Thoracic aorta (tissue), 2 donors: ENCODE data around the gene PCDH15. TPM values are rescaled to one million over a fixed set of nuclear protein-coding genes. Genes with fewer than 3 reads are reported as not detected.
"Not testable (repeated sequence)": the region's sequence is repeated elsewhere in the genome, so short reads cannot be mapped to it uniquely, and the experiment has no call there.

Source experiments
- ATAC-seq: fragments of 150-250 bp; one replicate; pipeline ENCODE4 v1.8.0; 2017; ENCODE audit warnings: low read depth; ENCODE audit not compliant: insufficient number of reproducible peaks, low FRiP score
- DNase-seq: peaks from one replicate; pipeline ENCODE4 v3.0.0-alpha.2; 2020; ENCODE audit warnings: low spot score
- H3K27ac ChIP-seq, 2 donors: fragments of 200-600 bp; sonication (generic); 1 replicate in 1 of 2; 2 replicates in 1 of 2; pipeline ENCODE4 v1.5.1; 2016; ENCODE audit warnings: mild to moderate bottlenecking in 2 of 2, moderate library complexity in 2 of 2
- H3K27me3 ChIP-seq: fragments of 200-600 bp; sonication (generic); replicated peaks from 2 replicates; pipeline ENCODE4 v1.6.0; 2016; ENCODE audit warnings: mild to moderate bottlenecking; ENCODE audit not compliant: insufficient read depth
- H3K36me3 ChIP-seq: fragments of 200-600 bp; sonication (generic); one replicate; pipeline ENCODE4 v1.5.1; 2016
- H3K4me1 ChIP-seq, 2 donors: fragments of 200-600 bp; sonication (generic); 1 replicate in 1 of 2; 2 replicates in 1 of 2; pipeline versions ENCODE4 v1.5.1 to v1.6.0; 2016; ENCODE audit warnings: low read depth in 2 of 2, mild to moderate bottlenecking in 1 of 2; ENCODE audit not compliant: control insufficient read depth in 1 of 2
- H3K4me3 ChIP-seq: fragments of 200-600 bp; sonication (generic); 2 replicates; pipeline ENCODE4 v1.5.1; 2016; ENCODE audit warnings: mild to moderate bottlenecking
- H3K9me3 ChIP-seq: fragments of 200-600 bp; sonication (generic); 2 replicates; pipeline ENCODE4 v1.5.1; 2016
- CTCF ChIP-seq: fragments of 200-600 bp; sonication (generic); IDR thresholded peaks from one replicate; pipeline ENCODE4 v1.5.1; 2019; ENCODE audit warnings: antibody characterized with exemption
- total RNA-seq, 2 donors: library from RNA; depleted of rRNA; stranded (reverse); fragments of >200 nt; gene quantifications; one replicate each; pipeline versions ENCODE4 v1.1.0 to v1.2.3, GENCODE V29; 2016

PCDH15 gene
- total RNA-seq, 2 donors from 2014 or later = 0.49 to 0.95 TPM

GRCh38 chr10:53957401-53957800 is 843.6 kb downstream of the PCDH15 start:
- no peak for ATAC-seq
- Histone ChIP-seq H3K27ac (no peak overlapping the region), H3K9me3 (no peaks in the 10 kb centered on the region), H3K4me3 (no peak overlapping the region), H3K36me3 (no peaks in the 10 kb centered on the region), H3K4me1 (no peaks in the 10 kb centered on the region), H3K27me3 (no peaks in the 10 kb centered on the region)
- no peak for TF ChIP-seq CTCF
- no peak for DNase-seq

DNA sequence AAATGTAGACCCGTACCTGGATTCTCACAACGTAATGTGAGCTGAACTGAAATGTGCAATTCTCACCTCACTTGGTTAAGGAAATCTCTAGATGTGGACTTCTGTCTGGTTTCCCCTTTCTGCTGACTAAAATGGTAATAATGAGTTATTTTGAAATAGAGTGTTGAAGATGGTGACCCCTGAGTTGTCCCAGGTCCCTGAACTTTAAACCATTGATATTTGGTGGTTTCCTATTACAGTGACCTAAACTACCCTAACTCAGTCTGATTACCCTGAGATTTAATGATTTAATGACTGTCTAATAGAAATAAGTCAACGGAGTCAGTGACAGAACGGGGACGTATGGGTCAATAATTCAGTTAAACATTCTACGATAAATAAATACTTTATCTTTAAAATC is 845.9 kb downstream of the PCDH15 start:
- ATAC-seq = no peak
- DNase-seq = no peak
- no peak overlapping the region for H3K4me3 ChIP-seq
- no peaks in the 10 kb centered on the region for H3K4me1 ChIP-seq
- TF ChIP-seq CTCF = no peak
- H3K27me3 ChIP-seq = no peaks in the 10 kb centered on the region
- no peak overlapping the region for H3K27ac ChIP-seq
- H3K9me3 ChIP-seq = no peaks in the 10 kb centered on the region
- no peaks in the 10 kb centered on the region for H3K36me3 ChIP-seq

DNA sequence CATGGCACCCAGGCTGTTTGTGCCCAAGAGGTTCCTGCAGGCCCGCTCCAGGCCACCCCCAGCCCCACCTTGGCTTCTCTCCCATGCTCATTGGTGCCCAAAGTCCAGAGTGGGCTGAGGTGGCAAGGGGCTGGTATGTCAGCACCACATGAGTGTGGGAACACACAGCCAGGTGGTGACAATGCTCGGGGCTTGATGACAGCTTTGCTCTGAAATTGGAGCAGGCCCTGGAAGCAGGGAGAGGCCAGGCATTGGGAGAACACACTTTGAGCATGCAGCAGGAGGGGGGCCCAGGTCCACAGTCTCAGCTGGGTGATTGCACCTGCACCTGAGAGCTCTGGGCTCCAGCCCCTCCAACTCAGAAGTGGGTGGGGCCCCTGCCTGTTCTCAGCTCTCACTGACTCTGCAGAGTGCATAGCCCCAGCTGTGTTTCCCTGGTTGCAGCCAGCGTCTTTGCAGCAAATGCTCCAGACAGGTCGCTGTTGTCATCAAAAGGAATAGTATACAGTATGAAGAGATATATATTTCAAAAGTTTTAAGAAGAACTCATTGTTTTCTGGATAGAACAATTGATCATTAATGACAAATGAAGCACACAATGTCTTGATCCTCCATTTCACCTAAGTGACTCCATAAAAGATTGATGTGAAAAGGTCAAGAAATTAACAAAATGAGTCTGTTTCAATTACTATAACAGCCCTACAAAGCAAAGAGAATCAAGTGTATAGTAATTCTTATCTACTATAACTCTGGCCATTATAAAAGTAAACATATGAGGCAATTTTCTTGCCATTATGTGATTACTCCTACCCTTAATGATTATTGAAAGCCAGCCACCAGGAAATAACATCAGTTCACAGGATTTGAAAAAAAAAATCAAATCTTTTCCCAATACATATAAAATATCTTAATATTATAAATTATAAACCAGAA is 848.1 kb downstream of the PCDH15 start:
- Histone ChIP-seq H3K9me3 (no peaks in the 10 kb centered on the region), H3K36me3 (no peaks in the 10 kb centered on the region), H3K4me3 (no peak overlapping the region), H3K4me1 (no peaks in the 10 kb centered on the region), H3K27me3 (no peaks in the 10 kb centered on the region), H3K27ac (no peak overlapping the region)
- DNase-seq (no peak), ATAC-seq (no peak)
- TF ChIP-seq CTCF = no peak

- ATAC-seq = no peak
- Histone ChIP-seq H3K4me3 (no peak overlapping the region), H3K27me3 (no peaks in the 10 kb centered on the region)
Measured at GRCh38 chr10:53939654-53940053, 861.4 kb downstream of the PCDH15 start.

DNA sequence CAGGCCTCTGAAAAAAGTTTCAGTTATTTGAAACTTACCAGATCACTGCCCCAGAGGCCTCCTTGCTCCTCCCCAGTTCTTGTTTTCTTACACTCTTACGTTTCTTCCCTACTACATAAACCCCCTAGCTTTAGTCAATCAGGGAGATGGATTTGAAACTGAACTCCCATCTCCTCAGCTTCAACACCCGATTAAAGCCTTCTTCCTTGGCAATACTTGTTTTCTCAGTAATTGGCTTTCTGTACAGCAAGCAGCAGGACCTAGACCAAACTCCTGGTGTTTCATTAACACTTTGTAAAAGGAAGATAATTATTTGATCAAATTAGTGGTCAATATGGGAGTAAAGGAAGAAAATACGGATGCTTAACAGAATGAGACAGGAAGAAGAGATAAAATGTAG is 870.4 kb downstream of the PCDH15 start:
- Histone ChIP-seq H3K4me3 (no peak overlapping the region), H3K27me3 (no peaks in the 10 kb centered on the region), H3K36me3 (no peaks in the 10 kb centered on the region), H3K4me1 (no peaks in the 10 kb centered on the region), H3K9me3 (no peaks in the 10 kb centered on the region), H3K27ac (no peak overlapping the region)
- no peak for TF ChIP-seq CTCF
- DNase-seq (no peak), ATAC-seq (no peak)

More at GRCh38 chr10:53939654-53940053, 861.4 kb downstream of the PCDH15 start:
- H3K27ac ChIP-seq = no peak overlapping the region
- TF ChIP-seq CTCF = no peak
- no peaks in the 10 kb centered on the region for H3K36me3 ChIP-seq
- H3K9me3 ChIP-seq = no peaks in the 10 kb centered on the region
- H3K4me1 ChIP-seq = no peaks in the 10 kb centered on the region
- no peak for DNase-seq

DNA sequence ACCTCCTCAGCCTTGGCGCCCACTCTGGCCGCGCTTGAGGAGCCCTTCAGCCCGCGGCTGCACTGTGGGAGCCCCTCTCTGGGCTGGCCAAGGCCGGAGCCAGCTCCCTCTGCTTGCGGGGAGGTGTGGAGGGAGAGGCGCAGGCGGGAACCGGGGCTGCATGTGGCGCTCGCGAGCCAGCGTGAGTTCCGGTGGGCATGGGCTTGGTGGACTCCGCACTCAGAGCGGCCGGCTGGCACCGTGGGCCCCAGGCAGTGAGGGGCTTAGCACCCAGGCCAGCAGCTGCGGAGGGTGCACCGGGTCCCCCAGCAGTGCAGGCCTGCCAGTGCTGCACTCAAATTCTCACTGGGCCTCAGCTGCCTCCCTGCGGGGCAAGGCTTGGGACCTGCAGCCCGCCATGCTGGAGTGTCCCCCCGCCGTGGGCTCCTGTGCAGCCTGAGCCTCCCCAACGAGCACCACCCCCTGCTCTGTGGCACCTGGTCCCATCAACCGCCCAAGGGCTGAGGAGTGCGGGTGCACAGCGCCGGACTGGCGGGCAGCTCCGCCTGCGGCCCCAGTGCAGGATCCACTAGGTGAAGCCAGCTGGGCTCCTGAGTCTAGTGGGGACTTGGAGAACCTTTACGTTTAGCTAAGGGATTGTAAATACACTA is 876.9 kb downstream of the PCDH15 start:
- not testable (repeated sequence) for ATAC-seq, H3K36me3 ChIP-seq, H3K27me3 ChIP-seq, H3K4me1 ChIP-seq, H3K9me3 ChIP-seq, H3K4me3 ChIP-seq, H3K27ac ChIP-seq, DNase-seq
